ENCODE measurements around the gene RBM42. TPM values are rescaled to one million over a fixed set of nuclear protein-coding genes. Genes with fewer than 3 reads are reported as not detected.
"Not testable (repeated sequence)": the region's sequence is repeated elsewhere in the genome, so short reads cannot be mapped to it uniquely, and the experiment has no call there.

RBM42 gene
- total RNA-seq, 4 donors from 2014 or later: 57.3 to 64.4 (median 63.1) TPM

DNA sequence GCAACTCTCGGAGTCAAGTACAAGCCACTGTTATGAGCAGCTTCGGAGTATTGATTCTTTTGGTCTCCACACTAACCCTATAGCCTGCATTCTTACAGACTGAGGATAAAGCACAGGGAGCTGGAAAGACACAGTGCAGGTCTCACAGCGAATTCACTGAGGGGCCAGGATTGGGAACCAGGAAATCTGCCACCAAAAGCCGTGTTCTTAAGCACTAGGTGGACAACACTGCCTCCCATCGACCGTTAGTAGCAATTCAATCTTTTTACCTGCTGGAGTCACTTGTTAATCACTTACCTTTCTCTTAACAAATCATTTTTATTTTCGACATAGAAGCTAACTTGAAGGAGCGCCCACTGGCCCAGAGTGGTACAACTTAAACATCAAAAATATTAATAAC lies 36.6 kb upstream of the RBM42 start:
- Histone ChIP-seq H3K4me3 (no peak overlapping the region), H3K4me1 (no peaks in the 10 kb centered on the region), H3K27me3 (no peaks in the 10 kb centered on the region), H3K27ac (no peak overlapping the region), H3K9me3 (no peaks in the 10 kb centered on the region), H3K36me3 (no peaks in the 10 kb centered on the region)
- DNase-seq: no peak
- TF ChIP-seq CTCF (IDR thresholded peaks at IDR 0.05) (peak in 5 of 6 experiments; percentile 18 to 43 (median 38)), POLR2A (IDR thresholded peaks at IDR 0.05) (no peak)

DNA sequence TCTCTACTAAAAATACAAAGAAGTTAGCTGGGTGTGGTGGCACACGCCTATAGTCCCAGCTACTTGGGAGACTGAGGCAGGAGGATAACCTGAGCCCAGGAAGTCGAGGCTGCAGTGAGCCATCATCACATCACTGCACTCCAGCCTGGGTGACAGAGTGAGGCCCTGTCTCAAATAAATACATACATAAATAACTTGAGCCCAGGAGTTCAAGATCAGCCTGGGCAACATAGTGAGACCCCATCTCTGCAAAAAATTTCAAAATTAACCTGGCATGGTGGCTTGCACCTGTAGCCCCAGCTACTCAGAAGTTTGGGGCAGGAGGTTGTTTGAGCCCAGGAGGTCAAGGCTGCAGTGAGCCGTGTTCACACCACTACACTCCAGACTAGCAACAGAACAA lies 33.8 kb upstream of the RBM42 start:
- not testable (repeated sequence) for H3K36me3 ChIP-seq, H3K9me3 ChIP-seq, H3K27me3 ChIP-seq, H3K27ac ChIP-seq, DNase-seq, H3K4me3 ChIP-seq, H3K4me1 ChIP-seq

DNA sequence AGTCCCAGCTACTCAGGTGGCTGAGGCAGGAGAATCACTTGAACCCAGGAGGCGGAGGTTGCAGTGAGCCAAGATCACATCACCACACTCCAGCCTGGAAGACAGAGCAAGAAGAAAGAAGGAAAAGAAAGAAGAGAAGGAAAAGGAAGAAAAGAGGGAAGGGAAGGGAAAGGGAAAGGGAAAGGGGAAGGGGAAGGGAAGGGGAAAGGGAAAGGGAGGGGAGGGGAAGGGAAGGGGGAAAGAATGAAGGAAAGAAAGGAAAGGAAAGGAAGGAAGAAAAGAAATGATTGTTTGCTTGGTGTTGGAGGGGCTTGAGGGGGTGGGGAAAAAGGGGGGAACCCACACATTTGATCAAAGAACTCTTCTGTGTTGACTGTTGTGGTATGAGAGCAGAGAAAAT lies 32.9 kb upstream of the RBM42 start:
- no peaks in the 10 kb centered on the region for H3K27me3 ChIP-seq
- H3K4me1 ChIP-seq: no peaks in the 10 kb centered on the region
- TF ChIP-seq CTCF (IDR thresholded peaks at IDR 0.05) (no peak), POLR2A (IDR thresholded peaks at IDR 0.05) (no peak)
- no peak overlapping the region for H3K4me3 ChIP-seq
- H3K9me3 ChIP-seq: no peaks in the 10 kb centered on the region
- DNase-seq: no peak
- no peak overlapping the region for H3K27ac ChIP-seq
- H3K36me3 ChIP-seq: no peaks in the 10 kb centered on the region

DNA sequence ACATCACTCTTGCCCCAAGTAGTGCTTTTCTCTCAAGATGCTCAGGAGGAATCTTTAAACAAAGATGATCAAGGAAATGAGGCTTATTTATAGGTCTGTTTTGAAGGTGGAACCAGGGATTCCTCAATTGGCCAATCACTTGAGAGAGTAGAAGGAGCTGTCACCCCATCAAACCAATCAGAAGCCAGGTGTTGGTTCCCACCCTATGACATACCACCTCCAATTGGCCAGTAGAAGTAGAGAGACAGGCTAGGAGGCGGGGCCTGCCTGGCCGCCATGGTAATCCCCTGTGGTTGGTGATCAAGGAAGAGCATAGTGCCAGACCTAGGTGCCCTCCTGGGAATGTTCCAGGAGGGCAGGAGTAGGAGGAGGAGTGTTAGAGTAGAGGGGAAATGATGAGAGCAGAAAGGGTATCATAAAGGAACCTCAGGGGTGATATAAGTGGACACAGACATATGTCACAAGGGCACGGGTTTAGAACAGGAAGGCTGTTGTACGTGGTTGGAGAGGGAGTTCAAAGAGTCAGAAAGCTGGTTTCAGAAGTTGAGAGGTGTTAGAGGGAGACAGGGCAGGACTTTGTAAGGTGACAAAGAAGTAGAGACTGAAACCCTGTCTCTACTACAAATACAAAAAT lies 32.4 kb upstream of the RBM42 start:
- H3K27ac ChIP-seq: no peak overlapping the region
- TF ChIP-seq CTCF (IDR thresholded peaks at IDR 0.05): no peak
- TF ChIP-seq POLR2A (IDR thresholded peaks at IDR 0.05): no peak
- no peaks in the 10 kb centered on the region for H3K4me1 ChIP-seq
- H3K36me3 ChIP-seq: no peaks in the 10 kb centered on the region
- no peak for DNase-seq
- H3K9me3 ChIP-seq: no peaks in the 10 kb centered on the region
- no peak overlapping the region for H3K4me3 ChIP-seq
- no peaks in the 10 kb centered on the region for H3K27me3 ChIP-seq

DNA sequence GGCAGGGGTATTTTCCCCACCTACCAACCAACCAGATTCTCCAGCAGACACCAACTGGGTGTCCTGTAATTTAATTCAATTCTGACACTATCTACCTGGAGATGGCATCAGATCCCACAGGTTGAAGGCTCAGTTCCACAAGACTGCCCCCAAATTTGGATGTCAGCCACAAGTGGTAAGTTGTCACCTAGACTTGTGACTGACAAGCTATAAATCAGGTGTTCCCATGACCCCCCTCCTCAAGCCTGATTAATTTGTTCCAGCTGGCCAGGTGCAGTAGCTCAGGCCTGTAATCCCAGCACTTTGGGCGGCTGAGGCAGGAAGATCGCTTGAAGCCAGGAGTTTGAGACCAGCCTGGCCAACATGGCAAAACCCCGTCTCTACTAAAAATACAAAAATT lies 26.9 kb upstream of the RBM42 start:
- Histone ChIP-seq H3K4me1 (no peaks in the 10 kb centered on the region), H3K27ac (no peak overlapping the region), H3K9me3 (no peaks in the 10 kb centered on the region), H3K27me3 (no peaks in the 10 kb centered on the region), H3K4me3 (no peak overlapping the region), H3K36me3 (no peaks in the 10 kb centered on the region)
- DNase-seq: no peak
- TF ChIP-seq POLR2A (IDR thresholded peaks at IDR 0.05) (no peak), CTCF (IDR thresholded peaks at IDR 0.05) (no peak)

GRCh38 chr19:35604436-35604835 lies 24.4 kb upstream of the RBM42 start:
- not testable (repeated sequence) for H3K4me3 ChIP-seq, DNase-seq, H3K9me3 ChIP-seq, H3K36me3 ChIP-seq, H3K27ac ChIP-seq, H3K27me3 ChIP-seq, H3K4me1 ChIP-seq

- not testable (repeated sequence) for DNase-seq, H3K36me3 ChIP-seq, H3K9me3 ChIP-seq, H3K4me3 ChIP-seq, H3K27me3 ChIP-seq, H3K4me1 ChIP-seq, H3K27ac ChIP-seq
Observed at GRCh38 chr19:35607170-35607569, 21.7 kb upstream of the RBM42 start.

All from Peyer's patch (tissue), 4 donors.